ENCODE results near the gene STRIP1.

DNA sequence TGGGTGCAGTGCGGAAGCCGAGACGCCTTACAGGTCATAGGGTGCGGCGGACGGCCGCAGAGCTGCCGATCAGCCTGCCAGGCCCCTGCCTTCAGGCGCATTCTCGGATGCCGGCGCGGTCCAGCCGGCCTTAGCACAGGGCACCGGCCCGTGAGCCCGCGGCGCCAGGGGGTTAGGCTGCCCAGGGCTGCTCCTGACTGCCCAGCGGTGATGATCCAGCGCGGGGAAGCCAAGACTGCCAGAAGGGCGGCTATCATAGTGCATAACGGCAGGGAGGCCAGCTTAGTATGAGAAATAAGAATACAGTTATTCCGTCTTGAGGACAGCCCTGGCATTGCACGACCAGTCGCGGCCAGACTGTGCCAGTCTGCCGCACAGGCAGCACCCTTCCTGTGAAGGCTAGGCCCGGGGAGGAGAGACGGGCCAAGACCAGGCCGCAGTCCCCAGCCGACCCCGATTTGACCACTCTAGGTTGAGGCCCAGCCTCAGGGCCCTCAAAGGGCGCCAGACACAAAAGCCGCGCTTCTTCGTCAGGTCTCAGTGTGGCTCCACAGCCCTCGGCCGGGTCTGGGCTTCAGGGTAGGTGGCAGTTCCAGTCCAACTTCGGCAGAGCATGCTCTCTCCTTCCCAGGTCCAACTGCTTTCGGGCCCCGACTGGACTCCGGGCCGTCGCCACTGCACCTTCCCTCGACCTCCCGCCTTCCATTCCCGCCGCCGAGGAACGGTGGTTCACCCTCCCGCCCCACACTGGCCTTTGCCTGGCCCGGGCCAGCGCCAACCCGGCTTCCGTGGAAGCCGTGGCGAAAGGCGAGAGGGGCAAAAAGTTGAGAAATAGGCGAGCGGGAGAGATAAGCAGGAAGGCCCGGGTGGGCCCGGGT is 35.2 kb downstream of the STRIP1 start:
- TF ChIP-seq, protein P1, sequence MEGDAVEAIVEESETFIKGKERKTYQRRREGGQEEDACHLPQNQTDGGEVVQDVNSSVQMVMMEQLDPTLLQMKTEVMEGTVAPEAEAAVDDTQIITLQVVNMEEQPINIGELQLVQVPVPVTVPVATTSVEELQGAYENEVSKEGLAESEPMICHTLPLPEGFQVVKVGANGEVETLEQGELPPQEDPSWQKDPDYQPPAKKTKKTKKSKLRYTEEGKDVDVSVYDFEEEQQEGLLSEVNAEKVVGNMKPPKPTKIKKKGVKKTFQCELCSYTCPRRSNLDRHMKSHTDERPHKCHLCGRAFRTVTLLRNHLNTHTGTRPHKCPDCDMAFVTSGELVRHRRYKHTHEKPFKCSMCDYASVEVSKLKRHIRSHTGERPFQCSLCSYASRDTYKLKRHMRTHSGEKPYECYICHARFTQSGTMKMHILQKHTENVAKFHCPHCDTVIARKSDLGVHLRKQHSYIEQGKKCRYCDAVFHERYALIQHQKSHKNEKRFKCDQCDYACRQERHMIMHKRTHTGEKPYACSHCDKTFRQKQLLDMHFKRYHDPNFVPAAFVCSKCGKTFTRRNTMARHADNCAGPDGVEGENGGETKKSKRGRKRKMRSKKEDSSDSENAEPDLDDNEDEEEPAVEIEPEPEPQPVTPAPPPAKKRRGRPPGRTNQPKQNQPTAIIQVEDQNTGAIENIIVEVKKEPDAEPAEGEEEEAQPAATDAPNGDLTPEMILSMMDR (IDR thresholded peaks at IDR 0.05; ENCODE audit: low read length) = no peak
- TF ChIP-seq EZH2 (optimal IDR thresholded peaks at IDR 0.05; ENCODE audit: low read depth, low read length) = no peak

All from MM.1S (cell line).